Measurements from ENCODE around the gene TAMALIN.
A peak's percentile ranks its signal among the peaks of the same experiment; 100 is the strongest.

The TAMALIN gene

GRCh38 chr12:51970904-51971646, 35.7 kb upstream of the TAMALIN start:
- TF ChIP-seq ZBTB7A (IDR thresholded peaks at IDR 0.05; ENCODE audit: low read depth) (no peak), TAF1 (IDR thresholded peaks at IDR 0.05; ENCODE audit: low read depth) (0 out of 2 replicates have a peak, but pooled peaks have one; percentile 22), FOXM1 (IDR thresholded peaks at IDR 0.05; ENCODE audit: borderline replicate concordance, low read depth) (no peak), YY1 (IDR thresholded peaks at IDR 0.05; ENCODE audit: low read depth) (no peak), REST (IDR thresholded peaks at IDR 0.05; ENCODE audit: low read depth) (no peak), CEBPB (IDR thresholded peaks at IDR 0.05) (no peak)

GRCh38 chr12:51971679-51972421, 34.9 kb upstream of the TAMALIN start:
- TF ChIP-seq MAX (IDR thresholded peaks at IDR 0.05) (no peak), CEBPB (IDR thresholded peaks at IDR 0.05) (no peak), CREB1 (IDR thresholded peaks at IDR 0.05; ENCODE audit: low read depth) (no peak), TCF12 (IDR thresholded peaks at IDR 0.05; ENCODE audit: low read depth) (no peak), RAD21 (IDR thresholded peaks at IDR 0.05; ENCODE audit: low read depth) (no peak), ZBTB7A (IDR thresholded peaks at IDR 0.05; ENCODE audit: low read depth) (no peak), EP300 (IDR thresholded peaks at IDR 0.05; ENCODE audit: borderline replicate concordance) (no peak), TAF1 (IDR thresholded peaks at IDR 0.05; ENCODE audit: low read depth) (no peak), NFIC (IDR thresholded peaks at IDR 0.05) (no peak), TEAD4 (IDR thresholded peaks at IDR 0.05) (no peak), YY1 (IDR thresholded peaks at IDR 0.05; ENCODE audit: low read depth) (no peak)

GRCh38 chr12:51972422-51972812, 34.3 kb upstream of the TAMALIN start:
- TF ChIP-seq EGR1 (IDR thresholded peaks at IDR 0.05) (no peak), TAF1 (IDR thresholded peaks at IDR 0.05; ENCODE audit: low read depth) (no peak), CREB1 (IDR thresholded peaks at IDR 0.05; ENCODE audit: low read depth) (no peak), NFIC (IDR thresholded peaks at IDR 0.05) (no peak), USF1 (IDR thresholded peaks at IDR 0.05) (no peak), YY1 (IDR thresholded peaks at IDR 0.05; ENCODE audit: low read depth) (no peak), TCF12 (IDR thresholded peaks at IDR 0.05; ENCODE audit: low read depth) (no peak), CEBPB (IDR thresholded peaks at IDR 0.05) (no peak), EP300 (IDR thresholded peaks at IDR 0.05; ENCODE audit: borderline replicate concordance) (no peak), ZBTB7A (IDR thresholded peaks at IDR 0.05; ENCODE audit: low read depth) (no peak), RAD21 (IDR thresholded peaks at IDR 0.05; ENCODE audit: low read depth) (no peak), MAX (IDR thresholded peaks at IDR 0.05) (no peak), FOXM1 (IDR thresholded peaks at IDR 0.05; ENCODE audit: borderline replicate concordance, low read depth) (no peak), TEAD4 (IDR thresholded peaks at IDR 0.05) (no peak), REST (IDR thresholded peaks at IDR 0.05; ENCODE audit: low read depth) (no peak)

GRCh38 chr12:51972849-51973273, 33.9 kb upstream of the TAMALIN start:
- TF ChIP-seq RAD21 (IDR thresholded peaks at IDR 0.05; ENCODE audit: low read depth), result no peak
- no peak for TF ChIP-seq TAF1 (IDR thresholded peaks at IDR 0.05; ENCODE audit: low read depth)
- TF ChIP-seq TEAD4 (IDR thresholded peaks at IDR 0.05), result no peak
- no peak for TF ChIP-seq MAX (IDR thresholded peaks at IDR 0.05)
- no peak for TF ChIP-seq TCF12 (IDR thresholded peaks at IDR 0.05; ENCODE audit: low read depth)

- TF ChIP-seq TEAD4 (IDR thresholded peaks at IDR 0.05) (no peak), EGR1 (IDR thresholded peaks at IDR 0.05) (no peak), FOXM1 (IDR thresholded peaks at IDR 0.05; ENCODE audit: borderline replicate concordance, low read depth) (no peak), RAD21 (IDR thresholded peaks at IDR 0.05; ENCODE audit: low read depth) (no peak), CREB1 (IDR thresholded peaks at IDR 0.05; ENCODE audit: low read depth) (no peak), ZBTB7A (IDR thresholded peaks at IDR 0.05; ENCODE audit: low read depth) (no peak), MAX (IDR thresholded peaks at IDR 0.05) (no peak), USF1 (IDR thresholded peaks at IDR 0.05) (no peak), TCF12 (IDR thresholded peaks at IDR 0.05; ENCODE audit: low read depth) (no peak), CEBPB (IDR thresholded peaks at IDR 0.05) (no peak), EP300 (IDR thresholded peaks at IDR 0.05; ENCODE audit: borderline replicate concordance) (no peak), YY1 (IDR thresholded peaks at IDR 0.05; ENCODE audit: low read depth) (no peak), TAF1 (IDR thresholded peaks at IDR 0.05; ENCODE audit: low read depth) (no peak), REST (IDR thresholded peaks at IDR 0.05; ENCODE audit: low read depth) (no peak), NFIC (IDR thresholded peaks at IDR 0.05) (no peak)
Measured at GRCh38 chr12:51973560-51973959, 33.2 kb upstream of the TAMALIN start.
